ENCODE data around the gene TSPOAP1.

TSPOAP1 gene

DNA sequence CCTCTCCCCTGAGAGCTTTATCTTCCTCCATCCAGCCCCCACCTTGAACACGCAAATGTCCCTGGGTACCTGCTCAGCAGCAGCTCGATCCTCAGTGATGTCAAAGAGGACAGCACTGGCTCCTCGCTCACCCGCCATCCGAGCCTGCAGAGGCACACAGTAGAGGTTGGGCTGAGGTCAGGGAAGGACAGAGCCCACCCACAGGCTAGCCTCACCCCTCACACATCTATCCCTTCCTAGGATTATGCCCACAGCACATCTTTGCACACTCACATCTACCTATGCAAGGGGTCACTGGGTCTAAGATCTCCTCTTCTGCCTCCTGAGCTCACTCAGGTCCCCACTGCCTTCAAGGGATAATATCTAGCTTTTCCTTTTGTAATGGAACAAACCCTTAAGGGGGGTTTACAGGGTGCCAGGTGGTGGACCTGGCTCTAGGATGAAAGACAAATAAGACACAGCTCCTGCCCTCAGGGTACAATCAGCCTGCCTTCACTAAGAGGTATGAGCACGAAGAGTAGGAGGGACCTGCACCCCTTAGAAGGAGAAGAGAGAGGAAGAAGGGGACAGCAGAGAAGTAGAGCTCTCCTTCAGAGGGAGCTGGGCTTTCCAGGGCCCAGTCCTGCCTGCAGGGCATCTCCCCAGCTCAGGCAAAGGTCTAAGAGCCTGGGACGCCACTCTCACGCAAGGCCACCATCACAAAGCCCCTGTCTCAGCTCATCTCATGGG lies 35.0 kb upstream of the TSPOAP1 start:
- no peak for DNase-seq (ENCODE audit: low read depth in 2 of 2)

DNA sequence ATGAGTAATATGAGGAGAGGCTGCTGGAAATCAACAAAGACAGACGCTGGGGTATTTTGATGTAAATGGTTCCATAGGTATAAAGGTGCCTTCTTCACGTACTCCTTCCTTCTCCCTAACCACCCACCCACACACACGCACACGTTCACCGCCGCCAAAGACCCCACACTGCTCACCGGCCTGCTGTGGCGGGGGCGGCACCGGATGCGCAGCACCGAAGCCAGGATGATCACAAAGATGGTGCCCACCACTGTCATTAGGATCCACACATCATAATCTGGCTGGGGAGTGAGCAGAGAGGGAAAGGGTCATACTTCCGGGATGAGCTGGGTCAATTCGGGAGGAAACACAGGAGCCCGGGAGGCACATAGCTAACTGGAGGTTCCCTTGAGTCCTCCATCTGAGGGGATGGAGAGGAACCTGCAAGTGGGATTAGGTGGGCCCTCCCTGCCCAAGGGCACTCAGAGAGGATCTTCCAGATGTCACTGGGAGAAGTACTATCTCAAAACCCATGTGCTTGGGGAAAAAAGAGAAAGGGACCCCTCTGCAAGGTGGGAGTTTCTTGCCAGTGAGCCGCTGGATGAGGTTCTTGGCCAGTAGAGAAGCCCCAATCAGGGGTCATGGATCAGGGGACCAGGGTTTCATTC lies 33.9 kb upstream of the TSPOAP1 start:
- DNase-seq (ENCODE audit: low read depth in 2 of 2) = no peak

DNA sequence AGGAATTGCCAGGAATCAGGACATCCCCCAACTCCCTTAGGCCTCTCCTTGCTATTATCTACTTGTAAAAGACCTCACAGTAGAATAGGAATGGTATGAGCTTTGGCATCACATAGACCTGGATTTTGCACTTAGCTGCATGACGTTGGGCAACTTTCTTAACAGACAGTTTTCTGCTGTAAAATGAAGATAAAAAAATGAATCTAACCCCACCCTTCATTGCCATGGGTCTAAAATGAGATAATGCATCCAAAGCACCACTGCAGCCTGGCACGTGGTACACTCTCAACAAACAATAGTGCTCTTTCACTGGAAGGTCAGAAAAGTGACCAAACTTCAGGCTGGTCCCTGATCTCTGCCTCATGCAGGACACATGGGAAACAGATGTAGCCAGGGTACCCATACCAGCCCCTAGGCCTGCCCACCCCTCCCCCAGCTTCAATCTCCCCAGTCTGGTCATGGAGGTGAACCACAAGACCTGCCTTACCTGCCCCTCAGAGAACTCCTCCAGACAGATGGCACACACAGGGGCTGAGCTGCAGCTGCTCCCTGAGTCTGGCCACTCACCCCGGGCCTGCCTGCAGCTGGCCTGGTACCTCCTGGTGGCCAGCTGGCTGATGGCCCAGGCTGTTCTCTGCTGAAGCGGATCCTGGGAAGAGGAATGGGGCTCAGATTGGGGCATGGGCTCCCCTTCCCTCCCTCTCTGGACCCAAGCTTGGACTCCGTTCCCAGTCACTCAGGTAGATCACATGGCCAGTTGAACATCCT lies 31.9 kb upstream of the TSPOAP1 start:
- no peak for DNase-seq (ENCODE audit: low read depth in 2 of 2)

DNA sequence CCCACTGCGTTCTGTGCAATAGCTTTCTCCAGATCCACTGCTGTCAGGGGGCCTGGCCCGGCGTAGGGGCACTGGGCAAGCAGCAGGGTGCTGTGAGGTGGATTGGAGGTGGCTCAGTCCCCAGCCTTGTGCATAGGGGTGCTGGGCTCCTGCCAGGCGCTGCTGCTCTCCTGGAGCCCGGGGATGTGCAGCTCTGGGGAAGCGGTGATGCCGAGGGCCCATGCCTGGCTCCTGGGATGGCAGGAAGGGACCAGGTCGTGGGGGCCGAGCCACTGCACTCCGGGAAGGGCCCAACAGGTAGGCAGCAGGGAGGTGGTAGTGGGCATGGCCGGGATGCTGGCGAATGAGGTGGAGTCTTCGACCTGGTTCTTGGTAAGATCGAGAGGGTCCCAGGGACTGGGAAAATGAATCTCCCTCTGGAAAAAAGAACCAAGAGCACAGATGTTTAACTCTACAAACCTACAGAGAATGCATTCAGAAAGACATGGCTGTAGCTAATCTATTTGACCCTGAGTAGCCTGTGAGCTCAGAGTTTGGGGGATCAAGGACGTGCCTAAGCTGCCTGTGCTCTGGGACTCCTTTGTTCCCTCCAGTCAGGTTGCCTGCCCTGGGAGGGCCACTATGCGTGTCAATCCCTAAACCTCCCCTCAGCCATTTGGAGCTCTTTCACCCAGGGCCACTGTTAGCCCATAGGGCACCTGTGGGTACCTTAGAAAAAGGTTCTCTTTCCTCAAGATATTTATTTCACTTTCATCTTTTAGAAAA lies 30.0 kb upstream of the TSPOAP1 start:
- no peak for DNase-seq (ENCODE audit: low read depth in 2 of 2)

DNA sequence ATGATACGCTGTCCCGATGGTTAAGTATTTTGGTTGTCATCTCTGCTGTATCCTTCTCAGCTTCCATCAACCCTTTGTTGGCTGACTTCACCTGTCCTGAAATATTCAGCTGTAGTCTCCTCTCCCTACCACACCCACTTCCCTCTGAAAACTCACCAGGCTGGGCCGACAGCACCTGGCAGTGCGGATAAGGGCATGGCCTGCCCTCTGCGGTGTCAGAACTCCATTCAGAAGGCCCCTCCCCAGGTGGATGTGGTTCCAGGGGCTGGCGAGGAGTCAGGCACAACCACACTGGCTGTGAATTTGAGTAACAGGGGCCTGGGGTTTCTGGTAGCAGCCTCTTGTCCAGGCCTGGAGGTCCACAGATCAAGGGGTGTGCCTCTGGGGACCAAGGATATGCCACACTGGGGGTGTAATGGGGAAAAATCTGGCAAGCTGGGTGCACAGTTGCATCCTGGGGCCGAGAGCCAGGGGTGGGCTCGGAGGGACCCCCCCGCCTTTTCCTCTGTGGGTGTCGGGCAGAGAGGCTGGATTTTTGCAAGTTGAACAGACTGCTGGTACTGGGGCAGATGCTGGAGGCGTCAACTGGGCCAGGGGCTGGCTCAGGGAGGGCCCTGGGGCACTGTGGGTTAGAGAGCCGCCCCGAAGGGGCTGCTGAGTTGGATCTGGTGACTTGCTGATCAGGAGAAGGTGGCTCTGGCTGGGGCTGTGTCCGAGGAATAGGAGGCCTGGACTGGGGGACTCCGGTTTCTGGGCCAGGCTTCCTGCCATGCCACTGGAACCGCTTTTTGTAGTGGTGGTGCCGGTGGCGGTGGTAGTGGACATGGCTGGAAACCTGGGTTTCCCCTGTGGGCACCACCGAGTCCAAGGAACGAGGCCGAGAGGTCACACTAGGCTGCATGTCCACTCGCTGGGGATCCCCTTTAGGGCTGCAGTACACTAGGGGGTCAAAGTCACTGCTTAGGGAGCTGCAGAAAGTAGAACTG lies 29.0 kb upstream of the TSPOAP1 start:
- no peak for DNase-seq (ENCODE audit: low read depth in 2 of 2)

DNA sequence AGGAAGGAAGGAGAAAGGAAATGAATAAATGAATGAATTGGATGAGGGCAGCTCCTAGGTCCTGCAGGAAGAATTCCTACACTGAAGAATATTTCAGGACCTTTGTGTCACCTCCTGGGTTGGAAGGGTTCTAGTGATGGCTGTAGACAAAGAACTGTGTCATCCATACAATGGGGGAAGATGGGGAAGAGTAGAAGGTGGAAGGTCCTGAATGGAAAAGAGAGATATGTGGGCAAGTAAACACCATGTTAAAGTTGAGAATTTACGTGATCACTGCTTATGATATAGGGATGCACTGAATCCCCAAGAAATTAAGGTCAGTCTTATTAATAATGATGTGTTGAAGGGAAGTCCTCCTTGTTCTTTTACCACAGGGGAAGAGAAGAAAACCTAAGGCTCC lies 27.6 kb upstream of the TSPOAP1 start:
- DNase-seq (ENCODE audit: low read depth in 2 of 2) = no peak

DNA sequence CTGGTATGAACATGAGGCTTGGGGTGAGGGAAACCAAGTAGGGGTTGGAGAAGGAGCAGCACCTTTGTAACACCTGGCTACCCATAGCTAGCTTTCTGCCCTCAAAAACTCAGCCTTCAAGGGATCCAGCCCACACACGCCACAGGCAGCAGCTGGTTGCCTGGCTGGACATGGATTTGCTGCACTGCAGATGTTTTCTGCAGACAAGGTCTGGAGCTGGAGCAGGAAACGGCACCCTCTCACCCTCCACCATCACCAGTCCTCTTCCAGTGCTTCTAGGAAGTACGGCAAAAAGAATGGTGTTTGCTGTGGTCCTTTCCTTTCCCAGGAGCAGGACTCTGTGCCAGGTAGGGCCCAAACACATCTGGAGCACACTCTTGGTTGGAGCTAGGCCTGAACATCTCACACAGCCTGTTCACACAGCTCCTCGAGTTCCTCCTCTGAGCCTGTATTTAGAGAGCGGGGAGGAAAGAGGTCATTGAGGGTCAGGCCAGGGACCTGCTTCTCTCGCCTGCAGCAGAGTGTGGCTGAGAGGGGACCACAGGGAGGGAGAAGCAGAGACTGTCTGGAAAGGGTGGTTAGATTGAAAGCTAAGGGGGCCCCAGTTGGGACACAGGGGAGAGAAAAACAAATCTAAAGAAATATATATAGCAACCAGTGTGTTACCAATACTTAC lies 26.1 kb upstream of the TSPOAP1 start:
- DNase-seq (ENCODE audit: low read depth in 2 of 2) = no peak

DNA sequence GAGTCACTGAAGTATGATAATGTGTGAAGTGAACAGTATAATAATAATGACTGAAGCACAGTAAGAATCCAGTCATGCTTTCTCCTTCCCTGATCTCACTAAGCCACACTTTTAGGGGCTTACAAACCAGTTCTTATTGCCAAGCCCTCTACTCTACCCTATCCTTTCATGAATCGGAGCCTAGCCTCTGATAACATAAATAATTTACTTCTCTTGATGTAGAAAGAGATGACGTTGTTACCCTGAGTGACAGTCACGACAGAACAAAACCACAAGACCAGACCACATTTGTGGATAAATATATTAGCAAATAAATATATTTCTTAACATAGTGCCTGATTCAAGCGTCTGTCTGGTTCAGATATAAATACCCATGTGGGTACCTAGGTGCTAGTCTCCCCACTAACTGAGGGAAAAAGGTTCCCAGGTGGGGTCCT lies 24.8 kb upstream of the TSPOAP1 start:
- no peak for DNase-seq (ENCODE audit: low read depth in 2 of 2)

DNA sequence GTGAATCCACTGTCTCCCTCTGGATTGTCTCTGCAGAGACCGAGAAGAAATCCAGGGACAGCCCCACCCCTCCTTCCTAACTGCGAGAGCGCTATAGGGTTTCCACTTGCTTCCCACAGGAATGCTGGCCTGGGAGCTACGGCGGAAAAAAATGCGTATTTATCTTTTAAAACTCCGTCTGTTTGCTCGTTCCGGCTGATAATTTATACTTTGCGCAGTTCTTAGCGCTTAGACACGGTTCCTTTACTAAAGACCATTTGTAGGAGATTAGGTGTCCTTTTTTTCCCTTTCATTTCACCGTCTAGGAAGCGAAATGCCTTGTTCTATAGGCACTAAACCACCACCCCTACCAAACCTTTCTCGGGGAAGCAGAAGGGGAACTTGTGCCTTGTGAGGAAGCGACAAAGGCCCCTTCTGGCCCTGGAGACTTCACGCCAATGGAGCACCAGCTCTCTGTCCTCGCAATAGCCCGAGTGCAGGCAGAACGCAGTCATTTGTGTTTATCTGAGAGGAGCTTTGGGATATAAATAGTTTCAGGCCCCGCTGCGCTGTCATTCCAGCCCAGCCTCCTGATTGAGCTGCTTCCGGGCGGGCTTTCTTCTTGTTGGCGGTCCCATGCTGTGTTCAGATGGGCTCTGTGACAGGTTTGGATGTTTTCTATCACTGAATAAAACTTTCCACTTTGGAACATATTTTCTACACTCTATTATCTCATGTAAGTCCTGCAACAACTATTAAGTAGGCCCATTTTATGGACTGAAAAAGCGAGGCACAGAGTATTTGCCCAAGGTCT lies 24.2 kb upstream of the TSPOAP1 start:
- DNase-seq (ENCODE audit: low read depth in 2 of 2) = no peak

DNA sequence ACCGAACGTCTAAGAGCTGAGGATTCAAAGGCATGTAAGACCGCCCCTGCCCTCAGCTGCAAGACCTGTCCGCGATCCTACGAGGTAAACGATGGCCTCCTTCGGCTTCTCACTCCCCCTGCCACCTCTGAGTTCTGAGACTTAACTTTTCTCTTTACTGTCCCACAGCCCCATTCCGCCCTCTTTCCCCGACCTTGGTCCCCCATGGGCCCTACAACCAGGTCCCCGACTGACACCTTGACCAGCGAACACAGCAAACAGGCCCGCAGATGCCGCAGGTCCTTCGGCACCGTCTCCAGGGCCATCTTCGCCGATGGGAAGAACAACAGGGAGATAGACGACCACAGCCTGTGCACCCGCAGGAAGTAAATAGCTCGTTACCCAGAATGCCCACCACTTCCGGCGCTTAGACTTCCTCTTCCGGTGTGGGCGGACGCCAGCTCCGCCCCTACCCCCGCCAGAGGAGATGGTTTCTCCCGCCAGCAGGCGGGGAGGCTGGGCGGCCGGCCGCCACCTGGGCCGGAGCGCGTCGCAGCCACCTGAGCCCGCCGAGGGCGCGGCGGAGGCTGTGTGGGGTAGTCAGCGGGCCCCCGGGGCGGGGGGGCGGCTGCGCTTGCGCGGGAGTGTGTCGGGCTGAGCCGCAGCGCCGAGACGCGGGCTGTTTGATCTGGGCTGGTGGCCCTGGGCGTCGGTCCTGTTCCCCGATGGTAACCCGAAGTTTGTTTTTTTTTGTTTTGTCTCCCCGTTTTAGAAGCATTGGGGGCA lies 23.4 kb upstream of the TSPOAP1 start, which contains the start of gene SUPT4H1:
Gene SUPT4H1 (minus strand): TSS at position 371 of the 765 bp plus-strand sequence. CDS start 66 bp downstream, at position 305.
- DNase-seq (ENCODE audit: low read depth in 2 of 2) = peak; percentile 82 to 84

DNA sequence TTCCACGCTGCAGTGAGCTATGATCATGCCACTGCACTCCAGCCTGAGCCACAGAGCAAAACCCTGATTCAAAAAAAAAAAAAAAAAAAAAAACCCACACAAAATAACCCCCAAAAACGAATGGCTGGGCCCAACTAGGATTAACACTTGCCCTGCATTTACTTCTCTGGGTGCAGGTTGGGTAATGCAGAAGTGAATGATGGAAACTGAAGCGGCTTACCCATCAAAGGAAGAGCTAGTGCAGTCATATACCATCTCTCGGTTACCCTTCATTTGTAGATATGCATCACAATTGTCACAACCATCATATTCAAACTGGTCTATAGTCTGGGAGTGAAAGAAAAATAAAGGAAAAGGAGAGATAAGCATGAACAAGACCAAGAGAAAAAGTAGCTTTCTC lies 22.6 kb upstream of the TSPOAP1 start:
- DNase-seq (ENCODE audit: low read depth in 2 of 2) = no peak

DNA sequence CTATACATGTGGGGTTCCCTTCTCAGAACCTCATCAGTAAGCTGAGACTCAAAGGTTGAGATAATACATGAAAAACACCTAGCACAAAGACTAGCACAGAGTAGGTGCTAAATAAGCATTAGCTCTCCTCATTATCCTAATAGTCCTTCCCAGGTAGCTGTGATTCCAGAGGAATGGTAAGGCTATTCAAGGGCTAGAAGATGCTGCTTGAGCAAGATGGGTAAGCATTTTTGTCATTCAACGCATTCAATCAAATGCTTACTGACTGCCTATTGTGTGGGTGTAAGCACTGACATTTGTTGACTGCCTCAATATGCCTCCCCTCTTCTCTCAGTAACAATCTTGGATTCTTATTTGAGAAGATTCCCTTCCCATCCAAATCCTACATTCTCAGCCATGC lies 19.4 kb upstream of the TSPOAP1 start:
- no peak for DNase-seq (ENCODE audit: low read depth in 2 of 2)

DNA sequence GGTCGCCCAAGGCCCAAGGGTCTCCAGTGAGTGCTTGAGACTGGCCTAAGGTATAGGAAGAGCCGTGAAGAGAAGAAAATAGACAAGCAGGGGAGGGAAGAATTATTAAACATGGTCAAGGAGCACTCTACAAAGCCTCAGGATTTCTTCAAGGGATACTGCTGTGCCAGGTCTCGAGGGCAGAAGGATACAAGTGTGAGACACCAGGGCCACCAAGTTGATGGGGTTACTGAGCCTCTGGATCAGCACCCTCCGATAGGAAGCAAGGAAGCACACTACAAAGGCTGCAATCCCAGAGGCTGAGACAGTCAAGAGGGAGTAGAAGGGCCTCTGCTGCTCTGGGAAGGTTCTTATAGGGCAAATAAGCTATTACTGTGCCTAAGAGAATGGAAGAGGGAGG lies 16.9 kb upstream of the TSPOAP1 start:
- no peak for DNase-seq (ENCODE audit: low read depth in 2 of 2)

DNA sequence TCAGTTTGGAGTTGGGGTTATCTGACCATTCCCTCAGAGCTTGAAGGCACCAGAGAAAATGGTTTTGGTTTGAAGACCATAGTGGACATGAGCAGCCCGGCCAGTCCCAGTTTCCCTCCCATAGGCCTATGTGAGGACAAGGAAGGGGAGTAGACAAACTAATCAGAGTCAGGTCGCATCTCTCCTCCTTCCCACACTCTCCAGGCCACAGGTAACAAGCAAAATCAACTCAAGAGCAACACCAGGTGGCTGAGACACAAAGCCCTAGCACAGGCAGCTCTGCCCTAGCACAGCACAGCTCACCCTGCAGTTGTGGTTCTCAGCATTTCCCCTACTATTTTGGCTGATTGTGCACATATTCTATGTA lies 16.2 kb upstream of the TSPOAP1 start:
- no peak for DNase-seq (ENCODE audit: low read depth in 2 of 2)

DNA sequence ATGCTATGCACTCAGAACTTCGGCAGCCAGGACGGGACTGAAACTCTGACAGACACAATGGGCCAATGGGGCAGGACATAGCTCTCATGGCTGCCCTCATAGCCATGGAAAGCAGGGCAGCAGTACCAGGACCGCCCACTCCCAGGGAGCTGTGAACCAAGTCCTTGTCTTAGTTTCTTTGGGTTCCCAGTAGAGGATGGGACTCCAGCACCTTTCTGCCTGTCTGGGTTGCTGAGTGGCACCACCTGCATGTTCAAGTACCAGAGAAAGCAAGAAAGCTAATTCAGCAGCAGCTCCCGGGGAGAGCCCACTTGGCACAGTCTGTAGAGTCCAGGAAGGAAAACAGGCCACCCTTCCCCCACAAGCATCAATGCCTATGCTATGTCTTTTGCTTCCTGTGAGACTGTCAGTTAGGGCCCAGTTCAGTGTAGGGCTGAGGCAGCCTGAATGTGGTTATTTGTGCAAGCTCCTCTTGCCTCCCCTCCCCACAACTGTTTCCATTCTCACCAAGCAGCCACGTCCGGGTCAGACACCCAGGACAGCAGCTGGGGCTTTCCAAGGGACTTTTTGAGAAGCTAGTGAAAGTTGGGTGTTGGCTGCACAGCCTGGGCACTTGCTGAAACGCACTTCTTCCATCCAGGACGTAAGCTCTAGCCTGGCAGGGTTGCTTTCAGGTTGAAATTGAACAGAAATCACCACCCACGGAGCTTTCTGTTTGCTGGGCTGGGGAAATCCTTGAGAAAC lies 15.6 kb upstream of the TSPOAP1 start:
- DNase-seq (ENCODE audit: low read depth in 2 of 2) = peak; percentile 77 to 78

DNA sequence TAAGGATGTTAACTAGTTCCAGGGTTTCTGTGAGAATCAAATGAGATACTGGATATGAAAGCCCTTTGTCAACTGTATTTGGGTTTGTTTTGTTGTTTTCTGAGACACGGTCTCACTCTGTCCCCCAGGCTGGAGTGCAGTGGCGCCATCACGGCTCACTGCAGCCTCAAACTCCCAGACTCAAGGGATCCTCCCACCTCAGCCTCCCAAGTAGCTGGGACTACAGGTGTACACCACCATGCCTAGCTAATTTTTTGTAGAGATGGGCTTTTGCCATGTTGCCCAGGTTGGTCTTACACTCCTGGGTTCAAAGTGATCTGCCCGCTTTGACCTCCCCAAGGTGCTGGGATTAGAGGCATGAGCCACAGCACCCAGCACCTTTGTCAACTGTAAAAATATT lies 14.5 kb upstream of the TSPOAP1 start:
- no peak for DNase-seq (ENCODE audit: low read depth in 2 of 2)

DNA sequence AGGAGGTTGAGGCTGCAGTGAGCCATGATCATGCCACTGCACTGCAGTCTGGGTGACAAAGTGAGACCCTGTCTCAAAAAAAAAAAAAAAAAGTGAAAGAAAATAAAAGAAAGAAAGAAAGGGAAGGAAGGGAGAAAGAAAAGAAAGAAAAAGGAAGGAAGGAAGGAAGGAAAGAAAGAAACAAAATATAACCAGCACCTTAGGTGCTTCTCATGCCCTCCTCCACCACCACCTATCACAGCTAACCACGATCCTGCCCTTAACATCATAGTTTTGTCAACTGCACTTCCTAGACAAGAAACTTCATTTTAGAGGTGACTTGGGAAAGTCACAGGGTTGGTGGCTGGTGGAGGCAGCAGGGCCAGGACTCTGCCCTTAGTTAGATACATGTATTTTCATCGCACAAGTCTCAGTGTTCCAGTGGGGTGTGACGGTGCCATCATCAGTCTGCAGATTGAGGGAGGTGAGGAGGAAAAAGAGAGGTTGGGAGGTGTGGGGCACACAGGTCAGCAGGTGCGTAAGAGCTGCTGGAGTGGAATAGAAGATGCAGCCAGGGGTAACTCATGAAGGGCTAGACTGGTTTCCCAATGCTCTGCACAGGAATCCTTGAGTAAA lies 13.4 kb upstream of the TSPOAP1 start:
- no peak for DNase-seq (ENCODE audit: low read depth in 2 of 2)
